Stimulated activated CD8-positive, alpha-beta memory T cell treated with anti-CD3 and anti-CD28 coated beads, Interleukin-15, amount 100 ng/mL, for 1 hour (primary cell): ENCODE data around the gene COPE.

Experiments
- DNase-seq: peaks from one replicate; pipeline ENCODE4 v3.0.0-alpha.2; 2020; ENCODE audit warnings: low read depth

COPE gene

DNA sequence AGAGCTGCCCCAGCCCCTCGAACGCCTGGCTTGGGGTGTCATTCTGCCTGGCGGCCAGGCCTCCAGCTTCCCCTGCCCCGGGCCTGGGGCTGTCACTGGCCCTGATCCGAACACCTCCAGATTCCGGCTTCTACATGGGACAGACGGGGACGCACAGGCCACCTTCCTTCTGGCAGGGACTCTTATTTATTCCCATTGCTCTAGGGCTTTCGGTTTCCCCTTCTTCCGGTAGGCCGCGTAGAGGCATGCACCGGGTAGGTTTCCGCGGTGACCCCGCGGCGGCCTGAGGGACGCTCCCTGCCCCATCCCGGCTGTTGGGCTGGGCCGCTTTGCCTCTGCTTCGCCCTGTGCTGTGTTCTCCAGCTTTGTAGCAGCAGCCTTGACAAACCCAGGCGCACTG lies 51.4 kb downstream of the COPE start:
- no peak for DNase-seq

DNA sequence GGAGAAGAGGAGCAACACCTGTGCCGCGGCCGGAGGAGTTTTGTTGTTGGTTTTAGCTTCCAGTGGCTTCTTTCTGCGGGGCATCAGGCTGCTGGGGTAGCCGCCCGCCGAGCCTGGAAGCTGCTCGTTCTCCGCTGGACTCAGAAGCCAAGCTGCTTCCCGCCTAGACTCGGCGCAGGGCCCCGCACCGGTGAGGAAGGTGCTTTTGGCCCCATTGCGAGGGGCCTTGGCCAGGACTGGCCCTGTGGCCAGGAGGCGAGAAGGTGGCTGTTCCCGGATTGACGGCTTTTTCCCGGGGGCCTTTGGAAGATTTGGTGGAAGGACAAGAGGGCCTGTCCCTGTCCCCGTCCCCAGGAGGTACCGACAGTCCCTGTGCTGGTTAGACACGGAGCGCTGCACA lies 52.0 kb downstream of the COPE start:
- DNase-seq, result no peak

DNA sequence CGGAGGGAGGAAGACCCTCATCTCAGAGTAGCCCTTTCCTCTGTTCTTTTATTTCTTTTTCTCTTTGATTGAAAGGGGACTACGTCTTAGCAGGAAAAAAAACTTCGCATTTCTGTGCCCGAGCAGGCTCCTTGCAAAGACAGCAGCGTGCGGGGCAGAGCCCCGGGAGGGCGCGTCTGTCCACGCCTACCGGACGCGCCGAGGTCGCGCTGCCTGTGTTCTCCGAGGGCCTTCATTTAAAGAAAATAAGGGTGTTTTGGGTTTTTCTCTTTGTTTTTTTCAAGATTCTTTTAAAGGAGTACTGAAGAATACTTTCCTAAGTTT lies 52.4 kb downstream of the COPE start:
- DNase-seq, result no peak

DNA sequence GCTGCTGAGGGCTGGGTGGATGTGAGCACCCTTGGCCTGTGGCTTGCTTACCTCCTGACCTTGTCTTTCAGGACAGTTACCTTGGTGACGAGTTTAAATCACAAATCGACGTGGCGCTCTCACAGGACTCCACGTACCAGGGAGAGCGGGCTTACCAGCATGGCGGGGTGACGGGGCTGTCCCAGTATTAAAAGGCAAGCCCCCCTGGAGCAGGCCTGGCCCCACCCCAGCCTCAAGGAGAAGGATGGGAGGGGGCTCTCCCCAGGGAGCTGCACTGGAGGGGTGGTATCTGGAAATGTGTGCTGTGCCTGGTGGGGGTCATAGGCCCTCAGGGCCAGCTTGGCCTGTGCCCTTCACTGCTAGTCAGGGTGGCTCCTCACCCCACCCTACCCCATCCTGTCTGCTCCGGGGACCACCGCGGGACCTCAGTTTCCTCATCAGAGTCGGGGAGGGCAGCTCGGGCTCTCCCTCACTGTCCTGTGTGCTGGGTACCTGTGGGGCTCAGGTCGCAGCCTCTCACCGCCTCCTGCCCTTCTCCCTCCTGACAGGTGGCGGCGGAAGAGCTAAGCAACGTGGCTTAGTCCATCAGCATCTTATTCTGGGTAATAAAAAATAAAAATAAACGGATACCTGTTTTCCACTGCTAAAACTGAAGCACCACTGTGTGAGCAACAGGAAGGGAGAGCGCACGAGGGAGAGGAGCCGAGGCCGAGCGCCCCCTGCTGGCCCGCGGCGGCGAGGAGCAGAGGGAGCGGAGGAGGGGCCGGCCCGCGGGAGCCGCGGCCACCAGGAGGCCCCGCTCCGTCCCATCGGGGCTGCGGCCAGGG lies 53.0 kb downstream of the COPE start:
- peak; percentile 19 for DNase-seq

- no peak for DNase-seq
These were observed 53.8 kb downstream of the COPE start for GRCh38 chr19:18865106-18865972.

- DNase-seq, result no peak
These were observed 55.3 kb downstream of the COPE start for GRCh38 chr19:18863843-18864362.

DNA sequence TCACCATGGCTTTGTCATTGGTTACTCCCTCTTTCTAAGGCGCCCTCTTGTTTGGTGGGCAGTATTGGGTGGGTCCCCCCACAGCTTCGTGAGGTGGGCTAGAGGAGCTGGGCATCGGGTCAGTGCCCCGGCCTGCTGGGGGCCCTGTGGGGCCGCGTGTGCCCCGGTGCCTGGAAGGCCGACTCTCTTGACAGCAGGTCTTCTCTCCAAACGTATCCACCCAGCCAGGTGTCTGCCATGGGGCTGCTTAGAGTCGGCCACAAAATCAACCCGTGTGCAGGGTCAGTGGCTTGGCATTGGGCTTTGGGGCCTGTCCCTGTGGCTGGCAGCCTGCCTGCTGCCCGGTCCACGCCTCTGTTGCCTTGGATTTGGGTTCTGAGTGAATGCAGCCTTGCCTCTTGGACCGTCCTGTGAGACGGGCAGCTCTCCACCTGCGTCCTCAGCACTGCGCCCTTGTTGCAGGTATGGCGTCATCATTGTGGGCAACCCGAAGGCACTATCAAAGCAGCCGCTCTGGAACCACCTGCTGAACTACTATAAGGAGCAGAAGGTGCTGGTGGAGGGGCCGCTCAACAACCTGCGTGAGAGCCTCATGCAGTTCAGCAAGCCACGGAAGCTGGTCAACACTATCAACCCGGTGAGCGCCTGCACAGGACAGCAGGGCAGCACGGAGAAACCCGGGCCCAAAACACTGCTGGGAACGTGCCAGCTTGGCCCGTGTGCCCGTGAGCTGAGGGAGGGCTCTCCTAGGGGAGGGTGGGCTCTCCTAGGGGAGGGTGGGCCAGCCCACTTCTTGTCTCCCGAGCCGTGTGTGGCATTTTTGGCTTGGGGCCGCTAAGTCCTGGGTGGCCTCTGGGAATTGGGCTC lies 56.0 kb downstream of the COPE start:
- DNase-seq, result no peak

- DNase-seq, result no peak
These were observed 57.3 kb downstream of the COPE start for GRCh38 chr19:18861917-18862316.

DNA sequence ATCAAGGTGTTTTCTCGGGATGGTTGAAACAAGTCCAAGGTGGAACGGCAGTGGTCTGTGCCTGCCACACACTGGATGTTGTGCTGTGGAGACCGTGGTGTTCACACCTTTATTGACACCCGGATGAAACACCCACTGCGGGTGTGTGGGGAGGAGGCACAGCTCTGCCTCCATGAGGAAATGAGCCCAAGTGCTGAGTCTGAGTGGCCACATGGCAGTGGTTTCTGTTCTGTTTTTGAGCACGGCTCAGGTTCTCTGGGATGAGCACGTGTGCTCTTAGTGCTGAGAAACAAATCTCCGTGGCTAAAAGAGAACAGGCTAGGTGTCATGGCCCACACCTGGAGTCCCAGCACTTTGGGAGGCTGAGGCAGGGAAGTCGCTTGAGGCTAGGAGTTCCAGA lies 58.0 kb downstream of the COPE start:
- no peak for DNase-seq

DNA sequence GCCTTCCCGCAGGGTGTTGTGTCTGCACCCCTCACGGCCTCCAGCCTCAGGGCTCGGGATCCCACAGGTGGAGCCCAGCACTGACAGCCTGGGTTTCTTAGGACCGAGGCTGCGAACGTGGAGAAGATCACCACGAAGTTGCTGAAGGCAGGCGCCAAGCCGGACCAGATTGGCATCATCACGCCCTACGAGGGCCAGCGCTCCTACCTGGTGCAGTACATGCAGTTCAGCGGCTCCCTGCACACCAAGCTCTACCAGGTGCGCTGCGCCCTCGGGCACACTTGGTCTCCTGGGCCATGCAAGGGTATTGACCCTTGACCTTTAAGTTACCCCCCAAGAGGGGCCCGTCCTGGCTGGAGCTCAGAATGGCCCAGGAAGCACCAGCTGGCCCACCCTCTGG lies 58.5 kb downstream of the COPE start:
- DNase-seq, result no peak

DNA sequence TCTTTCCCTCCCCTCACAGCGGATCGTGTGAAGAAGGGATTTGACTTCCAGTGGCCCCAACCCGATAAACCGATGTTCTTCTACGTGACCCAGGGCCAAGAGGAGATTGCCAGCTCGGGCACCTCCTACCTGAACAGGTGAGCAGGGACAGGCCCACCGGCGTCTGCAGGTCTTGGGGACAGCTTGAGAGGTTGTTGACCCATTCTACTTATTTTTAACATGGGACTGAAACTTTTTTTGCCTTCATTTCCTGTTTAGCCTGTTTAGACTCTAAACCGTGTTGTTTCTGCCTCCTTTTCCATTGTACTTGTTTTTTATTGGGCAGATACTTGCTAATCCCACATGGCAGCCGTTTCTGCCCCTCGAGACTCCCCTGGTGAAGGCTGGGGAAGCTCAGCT lies 58.9 kb downstream of the COPE start:
- DNase-seq, result no peak

GRCh38 chr19:18859676-18860301 lies 59.4 kb downstream of the COPE start:
- DNase-seq, result no peak

DNA sequence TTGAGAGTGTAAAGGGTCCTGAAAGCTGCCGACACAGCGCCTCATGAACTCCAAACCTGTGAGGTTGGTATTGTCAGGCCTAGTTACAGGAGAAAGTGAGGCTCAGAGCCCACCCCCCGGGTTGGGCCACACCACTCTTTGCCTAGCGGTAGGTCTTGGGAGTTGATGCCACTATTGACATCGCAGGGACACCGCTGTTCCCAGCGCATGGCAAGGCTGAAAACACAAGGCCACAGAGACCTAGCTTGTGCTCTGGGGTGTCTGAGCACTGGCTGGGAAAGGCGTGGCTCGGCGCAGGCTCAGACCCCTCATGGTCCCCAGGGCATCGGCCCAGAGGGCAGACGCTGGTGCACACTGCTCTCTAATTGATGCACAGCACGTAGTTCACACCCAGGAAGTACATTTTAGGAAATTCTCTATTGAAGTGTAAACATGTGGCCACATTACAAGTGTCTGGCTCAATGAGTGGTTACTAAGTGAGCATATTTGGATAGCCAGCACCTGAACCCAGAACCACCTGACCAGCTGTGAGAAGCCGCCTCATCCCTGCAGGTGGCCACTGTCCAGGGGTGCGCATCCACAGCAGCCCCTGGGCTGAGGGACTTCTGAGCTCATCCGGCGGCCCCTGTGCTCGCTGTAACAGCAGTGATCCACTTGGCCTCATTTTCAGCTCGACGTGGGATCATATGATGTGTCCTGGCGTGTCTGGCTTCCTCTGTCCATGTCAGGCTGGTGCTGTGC lies 60.1 kb downstream of the COPE start:
- no peak for DNase-seq

- DNase-seq, result no peak
These were observed 62.0 kb downstream of the COPE start for GRCh38 chr19:18857223-18857622.

- no peak for DNase-seq
These were observed 62.6 kb downstream of the COPE start for GRCh38 chr19:18856385-18857126.

DNA sequence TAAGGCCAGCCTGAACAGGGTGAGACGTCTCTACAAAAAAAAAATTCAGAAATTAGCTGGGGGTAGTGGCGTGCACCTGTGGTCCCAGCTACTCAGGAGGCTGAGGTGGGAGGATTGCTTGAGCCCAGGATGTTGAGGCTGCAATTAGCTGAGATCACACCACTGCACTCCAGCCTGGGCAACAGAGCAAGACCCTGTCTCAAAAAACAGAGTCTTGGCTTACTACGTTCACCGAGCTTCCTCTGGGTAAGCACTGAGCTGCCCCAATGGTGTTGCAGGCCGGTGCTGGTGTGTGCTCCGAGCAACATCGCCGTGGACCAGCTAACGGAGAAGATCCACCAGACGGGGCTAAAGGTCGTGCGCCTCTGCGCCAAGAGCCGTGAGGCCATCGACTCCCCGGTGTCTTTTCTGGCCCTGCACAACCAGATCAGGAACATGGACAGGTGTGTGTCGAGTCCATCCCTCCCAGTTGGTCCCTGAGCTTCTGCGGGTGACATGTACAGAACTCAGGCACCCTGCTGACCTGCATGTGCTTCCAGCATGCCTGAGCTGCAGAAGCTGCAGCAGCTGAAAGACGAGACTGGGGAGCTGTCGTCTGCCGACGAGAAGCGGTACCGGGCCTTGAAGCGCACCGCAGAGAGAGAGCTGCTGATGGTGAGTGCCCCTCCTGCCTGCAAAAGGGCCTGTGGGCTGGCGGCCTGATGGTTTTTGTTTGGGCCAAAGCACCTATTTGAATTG lies 63.4 kb downstream of the COPE start:
- DNase-seq, result no peak

DNA sequence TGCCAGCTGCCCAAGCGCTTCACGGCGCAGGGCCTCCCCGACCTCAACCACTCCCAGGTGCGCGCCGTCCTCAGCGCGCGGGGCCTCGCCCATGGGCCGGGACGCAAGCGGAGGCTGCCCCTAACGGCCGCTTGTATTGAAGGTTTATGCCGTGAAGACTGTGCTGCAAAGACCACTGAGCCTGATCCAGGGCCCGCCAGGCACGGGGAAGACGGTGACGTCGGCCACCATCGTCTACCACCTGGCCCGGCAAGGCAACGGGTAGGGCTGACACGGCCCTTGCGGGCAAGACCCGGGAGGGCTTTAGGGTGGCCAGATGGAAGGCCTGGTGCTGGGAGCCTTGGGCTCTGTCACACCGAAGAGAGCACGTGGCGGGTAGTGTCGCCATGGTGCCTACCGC lies 64.2 kb downstream of the COPE start:
- no peak for DNase-seq

GRCh38 chr19:18853755-18854427 lies 65.3 kb downstream of the COPE start:
- DNase-seq, result no peak

- DNase-seq, result no peak
These were observed 66.5 kb downstream of the COPE start for GRCh38 chr19:18852648-18853047.
